ENCODE measurements around the gene CDK5. TPM values are rescaled to one million over a fixed set of nuclear protein-coding genes. Genes with fewer than 3 reads are reported as not detected.

Gene CDK5
- total RNA-seq, 5 donors from 2014 or later (not counting 1 experiment from before 2014, with no cell fraction given), result 5.3 to 8.4 (median 6.5) TPM

DNA sequence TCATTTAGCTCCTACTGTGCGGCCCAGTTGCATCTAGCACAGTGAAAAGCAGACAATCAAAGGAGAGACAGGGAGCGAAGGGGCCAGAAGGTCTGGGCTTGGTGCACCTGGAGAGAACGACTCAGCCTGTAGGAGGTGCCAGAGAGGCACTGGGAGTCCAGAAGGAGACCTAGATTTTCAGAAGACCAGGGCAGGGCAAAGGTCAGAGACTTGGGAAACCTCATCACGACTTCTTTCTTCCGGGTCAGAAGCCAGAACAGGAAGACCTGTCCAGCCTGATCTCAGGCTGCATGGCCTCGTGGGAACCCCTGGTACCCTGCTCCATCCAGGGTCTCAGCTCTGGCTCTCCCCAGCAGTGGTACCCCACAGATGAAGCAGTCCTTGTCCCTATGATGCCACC, 33.7 kb upstream of the CDK5 start:
- CTCF ChIA-PET, result no interaction called here
- peaks cover 0 to 19% of the 10 kb centered on the region in 2 experiments for H3K27me3 ChIP-seq (replicated peaks in 1 of 2; ENCODE audit: control insufficient read depth in 2 of 2, extremely low read depth in 1 of 2, insufficient read depth in 2 of 2, low read length in 1 of 2)
- H3K27me3 Mint-ChIP-seq, result peaks cover 0 to 4% of the 10 kb centered on the region in 2 donors
- H3K4me3 Mint-ChIP-seq, result no peak overlapping the region
- H3K4me1 ChIP-seq (ENCODE audit: control insufficient read depth in 1 of 2, extremely low read depth in 1 of 2, insufficient read depth in 2 of 2, low read length in 2 of 2), result peaks cover 7 to 37% of the 10 kb centered on the region in 2 experiments
- no peak overlapping the region for H3K27ac ChIP-seq (ENCODE audit: low read length)
- no peaks in the 10 kb centered on the region for H3K9me3 ChIP-seq
- DNase-seq, result peak in 1 of 35 experiments; percentile 35
- no peaks in the 10 kb centered on the region for H3K36me3 ChIP-seq (ENCODE audit: control insufficient read depth in 2 of 2, extremely low read depth in 1 of 2, insufficient read depth in 1 of 2, low read length in 1 of 2)
- H3K4me3 ChIP-seq (ENCODE audit: control insufficient read depth in 1 of 2, extremely low read depth in 1 of 2, low read length in 1 of 2), result no peak overlapping the region
- H3K9me3 Mint-ChIP-seq, result no peaks in the 10 kb centered on the region
- WGBS (ENCODE audit: insufficient coverage), result 64% methylated on average over 6 of the region's 6 CpGs
- no peak overlapping the region for H3K27ac Mint-ChIP-seq
- H3K4me1 Mint-ChIP-seq, result peaks cover 19 to 31% (median 25%) of the 10 kb centered on the region in 3 donors
- POLR2A ChIA-PET, result interaction anchor here in 1 of 2 donors (0.6 kb wide), 1 partner anchor 452 kb away, joined by 5 read pairs; no protein-coding TSS in a partner anchor
- H3K36me3 Mint-ChIP-seq, result no peaks in the 10 kb centered on the region
- no peak for ATAC-seq (replicated peaks in 1 of 4)

DNA sequence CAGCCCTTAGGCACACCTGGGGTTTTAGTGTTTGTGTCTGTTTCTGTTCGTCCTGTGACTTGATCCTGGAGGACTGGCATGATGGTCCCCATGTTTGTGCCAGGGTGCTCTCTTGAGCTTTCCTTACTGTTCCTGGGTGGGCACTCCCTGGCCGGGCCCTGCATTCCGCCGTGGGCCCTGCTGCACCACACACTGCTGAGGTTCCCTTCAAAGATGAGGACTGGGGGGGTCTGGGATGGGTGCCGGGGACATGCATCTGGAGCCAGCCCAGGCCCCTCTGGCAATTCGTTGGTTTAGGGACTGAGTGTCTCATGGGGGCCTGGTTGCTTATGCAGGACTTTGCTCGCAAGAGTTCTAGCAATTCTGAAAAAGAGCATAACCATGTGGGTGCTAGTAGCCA, 33.3 kb upstream of the CDK5 start:
- ChIA-PET CTCF (interaction anchor here in 1 of 2 donors (0.7 kb wide), 1 partner anchor 83 kb away, joined by 3 read pairs; no protein-coding TSS in a partner anchor), POLR2A (no interaction called here)
- Mint-ChIP-seq H3K9me3 (no peaks in the 10 kb centered on the region), H3K36me3 (no peaks in the 10 kb centered on the region), H3K27me3 (peaks cover 0 to 4% of the 10 kb centered on the region in 2 donors), H3K4me3 (no peak overlapping the region), H3K4me1 (peaks cover 20 to 30% (median 25%) of the 10 kb centered on the region in 3 donors), H3K27ac (no peak overlapping the region)
- WGBS (ENCODE audit: insufficient coverage), result 100% methylated on average over 5 of the region's 7 CpGs
- Histone ChIP-seq H3K9me3 (no peaks in the 10 kb centered on the region), H3K27me3 (replicated peaks in 1 of 2; ENCODE audit: control insufficient read depth in 2 of 2, extremely low read depth in 1 of 2, insufficient read depth in 2 of 2, low read length in 1 of 2) (peaks cover 0 to 19% of the 10 kb centered on the region in 2 experiments), H3K4me3 (ENCODE audit: control insufficient read depth in 1 of 2, extremely low read depth in 1 of 2, low read length in 1 of 2) (no peak overlapping the region), H3K4me1 (ENCODE audit: control insufficient read depth in 1 of 2, extremely low read depth in 1 of 2, insufficient read depth in 2 of 2, low read length in 2 of 2) (peaks cover 7 to 34% of the 10 kb centered on the region in 2 experiments), H3K27ac (ENCODE audit: low read length) (no peak overlapping the region), H3K36me3 (ENCODE audit: control insufficient read depth in 2 of 2, extremely low read depth in 1 of 2, insufficient read depth in 1 of 2, low read length in 1 of 2) (no peaks in the 10 kb centered on the region)
- ATAC-seq (replicated peaks in 1 of 4) (no peak), DNase-seq (no peak)

DNA sequence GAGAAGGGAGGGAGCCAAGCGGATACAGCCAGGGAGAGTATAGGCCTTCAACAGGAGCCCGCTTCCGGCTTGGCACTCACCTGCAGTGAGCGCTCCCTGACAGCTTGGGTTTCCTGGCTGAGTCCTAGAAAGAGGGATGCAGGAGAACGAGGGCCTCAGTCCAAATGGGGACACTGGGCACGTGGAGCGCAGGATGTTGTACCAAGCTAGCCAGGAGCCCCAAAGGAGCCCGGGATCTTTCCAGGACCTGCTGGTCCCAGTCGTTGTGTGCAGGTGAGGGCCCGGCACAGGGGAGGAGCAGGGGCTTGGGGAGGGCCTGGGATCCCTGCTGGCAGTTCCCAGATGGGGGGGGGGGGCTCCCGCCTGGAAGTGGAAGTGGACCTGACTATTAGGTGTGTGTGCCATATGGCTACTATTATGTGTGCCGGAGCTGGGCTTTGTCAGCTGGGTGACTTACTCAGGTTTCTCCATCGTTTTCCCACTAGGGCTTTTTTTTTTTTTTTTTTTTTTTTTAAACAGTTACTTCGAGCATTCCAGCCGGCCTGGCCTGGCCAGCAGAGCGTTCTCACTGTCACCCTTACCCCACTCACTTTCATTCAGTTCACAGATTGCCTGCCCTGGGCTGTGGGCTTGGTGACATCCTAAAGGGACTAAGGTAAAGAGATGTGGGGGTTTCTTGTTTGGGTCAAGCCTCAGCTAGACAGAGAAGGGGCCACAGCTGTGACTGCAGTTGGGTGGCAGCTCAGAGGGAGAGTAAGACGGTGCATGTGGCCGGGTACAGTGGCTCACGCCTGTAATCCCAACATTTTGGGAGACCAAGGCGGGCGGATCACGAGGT, 32.4 kb upstream of the CDK5 start:
- peaks cover 29 to 35% (median 31%) of the 10 kb centered on the region in 3 donors for H3K4me1 Mint-ChIP-seq
- Histone ChIP-seq H3K36me3 (ENCODE audit: control insufficient read depth in 2 of 2, extremely low read depth in 1 of 2, insufficient read depth in 1 of 2, low read length in 1 of 2) (no peaks in the 10 kb centered on the region), H3K9me3 (no peaks in the 10 kb centered on the region), H3K27me3 (replicated peaks in 1 of 2; ENCODE audit: control insufficient read depth in 2 of 2, extremely low read depth in 1 of 2, insufficient read depth in 2 of 2, low read length in 1 of 2) (peaks cover 0 to 23% of the 10 kb centered on the region in 2 experiments), H3K4me3 (ENCODE audit: control insufficient read depth in 1 of 2, extremely low read depth in 1 of 2, low read length in 1 of 2) (no peak overlapping the region), H3K27ac (ENCODE audit: low read length) (no peak overlapping the region), H3K4me1 (ENCODE audit: control insufficient read depth in 1 of 2, extremely low read depth in 1 of 2, insufficient read depth in 2 of 2, low read length in 2 of 2) (peaks cover 10 to 37% of the 10 kb centered on the region in 2 experiments)
- H3K27ac Mint-ChIP-seq, result no peak overlapping the region
- ChIA-PET POLR2A (no interaction called here), CTCF (interaction anchor here in 1 of 2 donors (0.7 kb wide), 1 partner anchor 82 kb away, joined by 3 read pairs; no protein-coding TSS in a partner anchor)
- H3K36me3 Mint-ChIP-seq, result no peaks in the 10 kb centered on the region
- ATAC-seq (replicated peaks in 1 of 4) (no peak), DNase-seq (no peak)
- WGBS (ENCODE audit: insufficient coverage), result 88% methylated on average over 15 of the region's 22 CpGs
- H3K9me3 Mint-ChIP-seq, result no peaks in the 10 kb centered on the region
- no peak overlapping the region for H3K4me3 Mint-ChIP-seq
- H3K27me3 Mint-ChIP-seq, result peaks cover 2 to 6% of the 10 kb centered on the region in 2 donors

DNA sequence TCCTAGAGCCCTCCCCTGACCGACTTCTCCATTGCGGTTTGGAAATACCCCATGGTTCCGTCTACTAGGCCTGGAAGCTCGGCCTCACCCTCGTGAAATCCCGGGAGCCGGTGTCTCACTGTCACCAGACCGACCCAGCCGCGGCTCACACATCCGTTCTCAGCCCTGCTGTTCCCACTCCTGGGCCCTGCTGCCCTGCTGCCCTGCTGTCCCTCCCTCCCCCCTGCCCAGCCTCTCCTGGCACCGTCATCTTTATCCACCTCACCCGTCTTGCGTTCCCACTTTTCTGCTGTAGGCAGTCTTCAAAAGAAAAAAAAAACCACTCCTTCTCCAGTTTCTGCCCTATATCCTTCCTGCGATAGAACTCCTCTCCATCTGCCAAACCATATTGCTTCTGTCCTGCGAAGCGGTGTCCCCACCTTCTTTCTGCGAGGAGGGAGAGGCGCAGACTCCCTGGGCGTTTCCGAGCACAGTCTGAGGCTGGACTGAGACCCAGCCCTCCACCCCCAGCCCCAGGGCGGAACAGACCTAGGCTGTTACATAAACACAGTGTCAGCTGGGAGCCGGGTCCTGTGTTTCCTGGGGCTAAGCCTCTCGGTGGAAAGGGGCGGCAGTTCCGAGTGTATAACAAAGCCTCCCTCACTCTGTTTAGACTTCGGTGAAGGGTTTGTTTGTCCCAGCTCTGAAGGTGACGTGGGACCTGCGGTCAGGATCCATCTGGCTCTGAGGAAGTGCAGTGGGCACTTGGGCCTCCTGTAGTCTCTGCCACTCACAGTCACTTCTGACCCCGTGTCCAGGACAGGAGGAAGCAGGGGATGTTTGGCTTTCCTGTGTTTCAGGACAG, 31.4 kb upstream of the CDK5 start:
- peaks cover 4 to 11% of the 10 kb centered on the region in 2 donors for H3K27me3 Mint-ChIP-seq

GRCh38 chr7:151088019-151088855, 30.5 kb upstream of the CDK5 start:
- WGBS (ENCODE audit: insufficient coverage), result 83% methylated on average over 4 of the region's 16 CpGs
- H3K27ac ChIP-seq (ENCODE audit: low read length), result no peak overlapping the region
- H3K9me3 ChIP-seq, result no peaks in the 10 kb centered on the region
- Mint-ChIP-seq H3K36me3 (no peaks in the 10 kb centered on the region), H3K9me3 (no peaks in the 10 kb centered on the region), H3K4me1 (peaks cover 36 to 44% (median 39%) of the 10 kb centered on the region in 3 donors), H3K4me3 (peak overlapping the region; percentile 64 to 79 (median 68)), H3K27ac (peak overlapping the region in 1 of 2 donors; percentile 58), H3K27me3 (peaks cover 4 to 11% of the 10 kb centered on the region in 2 donors)
- ATAC-seq (replicated peaks in 1 of 4) (no peak), DNase-seq (no peak)
- H3K4me1 ChIP-seq (ENCODE audit: control insufficient read depth in 1 of 2, extremely low read depth in 1 of 2, insufficient read depth in 2 of 2, low read length in 2 of 2), result peaks cover 13 to 52% of the 10 kb centered on the region in 2 experiments
- peak overlapping the region in 1 of 2 donors; percentile 66 for H3K4me3 ChIP-seq (ENCODE audit: control insufficient read depth in 1 of 2, extremely low read depth in 1 of 2, low read length in 1 of 2)
- H3K27me3 ChIP-seq (replicated peaks in 1 of 2; ENCODE audit: control insufficient read depth in 2 of 2, extremely low read depth in 1 of 2, insufficient read depth in 2 of 2, low read length in 1 of 2), result peaks cover 0 to 23% of the 10 kb centered on the region in 2 experiments
- ChIA-PET POLR2A (interaction anchor here in 1 of 2 donors (0.6 kb wide), 1 partner anchor 602 kb away, joined by 6 read pairs; no protein-coding TSS in a partner anchor), CTCF (interaction anchor here in 1 of 2 donors (0.7 kb wide), 1 partner anchor 23 kb away, joined by 3 read pairs; no protein-coding TSS in a partner anchor)
- no peaks in the 10 kb centered on the region for H3K36me3 ChIP-seq (ENCODE audit: control insufficient read depth in 2 of 2, extremely low read depth in 1 of 2, insufficient read depth in 1 of 2, low read length in 1 of 2)

More for the DNA sequence above, 31.4 kb upstream of the CDK5 start:
- Histone ChIP-seq H3K27me3 (replicated peaks in 1 of 2; ENCODE audit: control insufficient read depth in 2 of 2, extremely low read depth in 1 of 2, insufficient read depth in 2 of 2, low read length in 1 of 2) (peaks cover 0 to 23% of the 10 kb centered on the region in 2 experiments), H3K9me3 (no peaks in the 10 kb centered on the region), H3K36me3 (ENCODE audit: control insufficient read depth in 2 of 2, extremely low read depth in 1 of 2, insufficient read depth in 1 of 2, low read length in 1 of 2) (no peaks in the 10 kb centered on the region), H3K27ac (ENCODE audit: low read length) (no peak overlapping the region), H3K4me3 (ENCODE audit: control insufficient read depth in 1 of 2, extremely low read depth in 1 of 2, low read length in 1 of 2) (no peak overlapping the region), H3K4me1 (ENCODE audit: control insufficient read depth in 1 of 2, extremely low read depth in 1 of 2, insufficient read depth in 2 of 2, low read length in 2 of 2) (peaks cover 10 to 46% of the 10 kb centered on the region in 2 experiments)
- no peaks in the 10 kb centered on the region for H3K36me3 Mint-ChIP-seq
- H3K27ac Mint-ChIP-seq, result peak overlapping the region in 1 of 2 donors; percentile 29
- WGBS (ENCODE audit: insufficient coverage), result 57% methylated on average over 17 of the region's 30 CpGs
- H3K9me3 Mint-ChIP-seq, result no peaks in the 10 kb centered on the region
- DNase-seq (peak in 2 of 35 experiments; percentile 35 to 43), ATAC-seq (replicated peaks in 1 of 4) (no peak)
- POLR2A ChIA-PET, result no interaction called here
- CTCF ChIA-PET, result interaction anchor here in 1 of 2 donors (0.7 kb wide), 1 partner anchor 22 kb away, joined by 3 read pairs; no protein-coding TSS in a partner anchor
- H3K4me3 Mint-ChIP-seq, result peak overlapping the region; percentile 9 to 79 (median 64)
- peaks cover 33 to 39% (median 36%) of the 10 kb centered on the region in 3 donors for H3K4me1 Mint-ChIP-seq

Measured in T-cell (primary cell).